CD4-positive, alpha-beta T cell treated with Interferon gamma for 1 hour (primary cell): ENCODE data around the gene NRF1.
"Not testable (repeated sequence)": the region's sequence is repeated elsewhere in the genome, so short reads cannot be mapped to it uniquely, and the experiment has no call there.

ENCODE experiments used
- DNase-seq: peaks from one replicate; pipeline ENCODE4 v3.0.0-alpha.2; 2020

The NRF1 gene

GRCh38 chr7:129650056-129650758, 38.7 kb downstream of the NRF1 start:
- DNase-seq: no peak

DNA sequence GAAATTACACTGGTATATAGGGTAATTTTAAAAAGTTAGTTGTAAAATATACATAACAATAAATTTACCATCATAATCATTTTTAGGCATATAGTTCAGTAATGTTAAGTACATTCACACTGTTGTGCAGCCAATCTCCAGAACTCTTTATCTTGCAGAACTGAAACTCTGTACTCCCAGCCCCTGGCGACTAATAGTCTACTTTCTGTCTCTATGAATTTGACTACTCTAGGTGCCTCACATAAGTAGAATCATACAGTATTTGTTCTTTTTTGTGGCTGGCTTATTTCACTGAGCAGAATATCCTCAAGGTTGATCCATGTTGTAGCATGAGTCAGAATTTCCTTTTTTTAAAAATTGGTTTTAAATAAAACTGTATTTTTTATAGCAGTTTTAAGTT, 41.4 kb downstream of the NRF1 start:
- DNase-seq: no peak

DNA sequence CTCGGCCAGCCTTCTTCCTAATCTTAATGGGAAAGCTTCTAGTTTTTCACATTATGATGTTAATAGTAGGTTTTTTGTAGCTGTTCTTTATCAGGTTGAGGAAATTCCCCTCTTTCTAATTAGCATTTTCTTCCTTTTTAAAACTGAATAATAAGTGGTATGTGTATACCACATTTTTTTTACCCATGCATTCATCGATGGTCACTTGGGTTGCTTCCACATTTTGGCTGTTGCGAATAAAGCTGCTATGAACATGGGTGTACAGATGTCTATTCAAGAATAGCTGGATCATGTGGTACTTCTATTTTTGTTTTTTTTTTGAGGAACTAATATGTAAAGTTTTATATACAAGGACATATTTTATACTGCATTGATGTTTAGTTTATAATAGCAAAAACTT, 44.3 kb downstream of the NRF1 start:
- DNase-seq: no peak

DNA sequence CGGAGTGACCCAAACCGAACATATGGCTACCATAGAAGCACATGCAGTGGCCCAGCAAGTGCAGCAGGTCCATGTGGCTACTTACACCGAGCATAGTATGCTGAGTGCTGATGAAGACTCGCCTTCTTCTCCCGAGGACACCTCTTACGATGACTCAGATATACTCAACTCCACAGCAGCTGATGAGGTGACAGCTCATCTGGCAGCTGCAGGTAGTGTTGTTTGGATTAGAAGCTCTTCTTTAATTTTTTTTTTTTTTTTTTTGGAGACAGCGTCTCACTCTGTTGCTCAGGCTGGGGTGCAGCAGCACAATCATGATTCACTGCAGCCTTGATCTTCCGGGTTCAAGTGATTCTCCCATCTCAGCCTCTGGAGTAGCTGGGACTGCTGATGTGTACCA, 45.8 kb downstream of the NRF1 start:
- DNase-seq: no peak

DNA sequence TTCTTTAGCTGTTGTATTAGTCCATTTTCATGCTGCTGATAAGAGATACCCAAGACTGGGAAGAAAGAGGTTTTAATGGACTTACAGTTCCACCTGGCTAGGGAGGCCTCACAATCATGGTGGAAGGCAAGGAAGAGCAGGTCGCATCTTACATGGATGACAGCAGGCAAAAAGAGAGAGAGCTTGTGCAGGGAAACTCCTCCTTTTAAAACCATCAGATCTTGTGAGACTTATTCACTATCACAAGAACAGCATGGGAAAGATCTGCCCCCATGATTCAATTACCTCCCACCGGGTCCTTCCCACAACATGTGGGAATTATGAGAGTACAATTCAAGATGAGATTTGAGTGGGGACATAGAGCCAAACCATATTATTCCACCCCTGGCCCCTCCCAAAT, 48.4 kb downstream of the NRF1 start:
- not testable (repeated sequence) for DNase-seq

DNA sequence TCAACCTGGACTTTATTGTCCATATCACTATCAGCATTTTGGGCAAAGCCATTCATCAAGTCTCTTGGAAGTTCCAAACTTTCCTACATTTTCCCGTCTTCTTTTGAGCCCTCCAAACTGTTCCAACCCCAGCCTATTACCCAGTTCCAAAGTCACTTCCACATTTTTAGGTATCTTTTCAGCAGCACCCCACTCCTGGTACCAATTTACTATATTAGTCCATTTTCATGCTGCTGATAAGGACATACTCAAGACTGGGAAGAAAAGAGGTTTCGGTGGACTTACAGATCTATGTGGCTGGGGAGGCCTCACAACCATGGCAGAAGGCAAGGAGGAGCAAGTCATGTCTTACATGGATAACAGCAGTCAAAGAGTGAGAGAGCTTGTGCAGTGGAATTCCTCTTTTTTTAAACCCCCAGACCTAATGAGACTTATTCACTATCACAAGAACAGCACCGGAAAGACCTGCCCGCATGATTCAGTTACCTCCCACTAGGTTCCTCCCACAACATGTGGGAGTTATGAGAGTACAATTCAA, 50.2 kb downstream of the NRF1 start:
- no peak for DNase-seq

DNA sequence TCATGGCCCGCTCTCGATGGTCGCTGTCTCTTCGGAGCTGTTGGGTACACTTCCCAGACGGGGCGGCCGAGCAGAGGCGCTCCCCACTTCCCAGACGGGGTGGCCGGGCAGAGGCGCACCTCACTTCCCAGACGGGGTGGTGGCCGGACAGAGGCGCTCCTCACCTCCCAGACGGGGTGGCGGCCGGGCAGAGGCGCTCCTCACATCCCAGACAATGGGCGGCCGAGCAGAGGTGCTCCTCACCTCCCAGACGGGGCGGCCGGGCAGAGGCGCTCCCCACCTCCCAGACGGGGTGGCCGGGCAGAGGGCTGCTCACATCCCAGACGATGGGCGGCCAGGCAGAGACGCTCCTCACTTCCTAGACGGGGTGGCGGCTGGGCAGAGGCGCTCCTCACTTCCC, 51.7 kb downstream of the NRF1 start:
- not testable (repeated sequence) for DNase-seq

DNA sequence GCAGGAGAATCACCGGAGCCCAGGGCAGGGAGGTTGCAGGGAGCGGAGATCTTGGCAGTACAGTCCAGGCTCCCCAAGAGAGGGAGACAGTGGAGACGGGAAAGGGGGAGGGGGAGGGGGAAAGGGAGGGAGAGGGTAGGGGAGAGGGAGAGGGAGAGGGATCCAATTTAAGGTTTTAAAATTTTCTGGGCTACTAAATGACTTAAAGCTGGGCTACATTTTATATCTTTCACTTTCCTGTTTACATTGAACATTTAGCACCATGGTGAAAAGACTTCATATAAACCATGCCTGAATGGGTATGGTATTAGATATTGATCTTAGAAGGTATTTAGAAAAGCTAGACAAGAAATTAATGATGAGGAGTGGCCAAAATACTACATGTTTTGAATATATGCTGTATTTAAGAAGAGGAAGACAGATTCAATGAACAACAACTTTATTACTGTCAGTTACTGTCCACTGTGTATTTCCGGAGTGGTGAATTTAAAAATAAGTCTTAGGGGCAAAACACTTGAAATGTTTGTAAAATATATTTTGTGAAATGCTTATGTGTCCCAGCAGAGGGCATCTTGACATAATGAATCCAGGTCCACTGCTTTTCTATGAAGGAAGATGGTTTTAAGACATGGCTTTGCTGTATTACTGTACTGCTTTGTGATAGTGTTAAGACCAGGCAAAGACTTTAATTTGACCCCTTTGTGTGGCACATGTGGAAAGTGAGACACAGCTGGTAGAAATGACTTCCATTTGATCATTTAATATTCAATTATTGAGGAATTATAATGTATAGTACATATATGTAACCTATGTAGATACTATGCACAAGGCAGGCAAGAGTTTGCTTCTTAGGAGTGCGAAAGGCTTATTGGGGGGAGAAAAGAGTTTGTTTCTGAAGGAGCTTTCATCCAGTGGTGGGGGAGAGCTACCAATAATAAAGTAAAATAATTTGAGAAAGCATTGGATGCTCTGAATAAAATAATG, 52.8 kb downstream of the NRF1 start:
- no peak for DNase-seq

- DNase-seq: no peak
Observed at GRCh38 chr7:129665013-129665401, 53.5 kb downstream of the NRF1 start.

DNA sequence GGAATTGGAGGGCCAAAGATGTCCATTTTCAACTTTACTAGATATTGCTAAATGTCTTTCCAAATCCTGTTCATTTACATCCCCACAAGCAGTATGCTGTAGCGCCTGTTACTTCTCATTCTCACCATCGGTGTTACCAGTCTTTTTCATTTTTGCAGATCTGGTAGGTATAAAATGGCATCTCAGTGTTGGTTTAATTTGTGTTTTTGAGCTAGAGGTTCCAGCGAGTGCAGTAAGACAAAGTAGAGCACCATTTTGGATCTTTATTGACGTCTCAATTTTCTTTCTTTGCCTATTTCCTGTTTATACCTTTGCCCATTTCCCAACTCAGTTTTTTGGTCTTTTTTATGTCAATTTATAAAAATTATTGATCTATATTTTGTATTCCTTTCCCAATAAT, 55.6 kb downstream of the NRF1 start:
- no peak for DNase-seq

GRCh38 chr7:129667551-129667950, 56.0 kb downstream of the NRF1 start:
- no peak for DNase-seq

DNA sequence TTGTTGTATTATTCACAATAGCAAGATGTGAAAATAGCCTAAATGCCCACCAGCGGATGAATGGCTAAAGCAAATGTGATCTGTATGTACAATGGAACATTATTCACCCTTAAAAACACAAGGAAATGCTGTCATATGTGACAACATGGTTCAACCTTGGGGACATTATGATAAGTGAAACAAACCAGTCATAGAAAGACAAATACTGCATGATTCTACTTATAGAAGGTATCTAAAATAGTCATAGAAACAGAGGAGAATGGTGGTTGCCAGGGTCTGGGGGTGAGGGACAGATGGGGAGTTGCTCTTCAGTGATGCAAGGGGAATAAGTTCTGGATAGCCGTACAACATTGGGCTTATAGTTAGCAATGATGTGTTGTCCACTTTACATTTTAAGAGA, 58.4 kb downstream of the NRF1 start:
- DNase-seq: no peak

- no peak for DNase-seq
Observed at GRCh38 chr7:129670656-129671055, 59.1 kb downstream of the NRF1 start.

DNA sequence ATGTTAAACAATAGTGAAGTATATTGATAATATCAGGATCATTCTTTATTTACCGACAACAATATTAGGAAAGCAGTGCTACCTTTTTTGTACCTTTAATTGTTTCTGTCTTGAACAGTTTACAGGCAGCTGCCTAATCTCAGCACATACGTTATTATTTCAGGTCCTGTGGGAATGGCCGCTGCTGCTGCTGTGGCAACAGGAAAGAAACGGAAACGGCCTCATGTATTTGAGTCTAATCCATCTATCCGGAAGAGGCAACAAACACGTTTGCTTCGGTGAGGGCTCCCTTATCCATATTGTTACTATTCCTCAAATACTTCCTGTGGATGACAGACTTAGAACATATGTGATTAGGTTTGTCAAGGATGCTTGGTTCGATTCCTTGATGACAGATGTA, 59.7 kb downstream of the NRF1 start:
- DNase-seq: no peak

- DNase-seq: not testable (repeated sequence)
Observed at GRCh38 chr7:129674475-129674874, 63.0 kb downstream of the NRF1 start.

DNA sequence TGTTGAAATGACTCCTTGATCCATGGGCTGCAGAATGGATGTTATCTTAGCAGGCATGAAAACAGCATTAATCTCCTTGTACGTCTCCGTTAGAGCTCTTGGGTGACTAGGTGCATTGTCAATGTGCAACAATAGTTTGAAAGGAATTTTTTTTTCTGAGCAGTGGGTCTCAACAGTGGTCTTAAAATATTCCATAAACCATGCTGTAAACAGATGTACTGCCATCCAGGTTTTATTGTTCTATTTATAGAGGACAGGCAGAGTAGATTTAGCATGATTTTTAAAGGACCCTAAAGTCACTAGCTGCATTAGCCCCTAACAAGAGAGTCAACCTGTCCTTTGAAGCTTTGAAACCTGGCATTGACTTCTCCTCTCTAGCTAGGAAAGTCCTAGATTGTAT, 64.0 kb downstream of the NRF1 start:
- no peak for DNase-seq

DNA sequence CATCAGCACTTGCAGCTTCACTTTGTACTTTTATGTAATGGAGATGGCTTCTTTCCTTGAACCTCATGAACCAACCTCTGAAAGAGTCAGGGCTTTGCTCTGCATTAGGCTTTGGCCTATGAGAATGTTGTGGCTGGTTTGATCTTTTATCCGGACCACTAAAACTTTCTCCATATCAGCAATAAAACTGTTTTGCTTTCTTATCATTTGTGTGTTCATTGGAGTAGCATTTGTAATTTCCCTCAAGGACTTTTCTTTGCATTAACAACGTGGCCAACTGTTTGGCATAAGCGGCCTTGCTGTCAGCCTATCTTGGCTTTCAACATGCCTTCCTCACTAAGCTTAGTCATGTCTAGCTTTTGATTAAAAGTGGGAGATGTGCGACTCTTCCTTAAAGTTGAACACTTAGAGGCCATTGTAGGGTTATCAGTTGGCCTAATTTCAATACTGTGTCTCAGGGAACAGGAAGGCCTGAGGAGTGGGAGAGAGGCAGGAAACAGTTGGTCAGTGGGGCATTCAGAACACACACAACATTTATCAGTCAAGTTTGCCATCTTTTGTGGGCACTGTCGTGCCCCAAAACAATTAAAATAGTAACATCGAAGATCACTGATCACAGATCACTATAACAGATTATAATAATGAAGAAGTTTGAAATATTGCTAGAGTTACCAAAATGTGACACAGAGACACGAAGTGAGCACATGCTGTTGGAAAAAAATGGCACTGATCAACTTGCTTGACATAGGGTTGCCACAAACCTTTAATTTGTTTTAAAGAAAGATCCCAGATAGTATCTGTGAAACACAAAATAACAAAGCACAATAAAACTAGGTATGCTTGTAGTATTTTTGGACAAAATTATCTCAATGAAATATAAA, 64.7 kb downstream of the NRF1 start:
- DNase-seq: no peak

GRCh38 chr7:129677796-129678195, 66.3 kb downstream of the NRF1 start:
- DNase-seq: no peak

DNA sequence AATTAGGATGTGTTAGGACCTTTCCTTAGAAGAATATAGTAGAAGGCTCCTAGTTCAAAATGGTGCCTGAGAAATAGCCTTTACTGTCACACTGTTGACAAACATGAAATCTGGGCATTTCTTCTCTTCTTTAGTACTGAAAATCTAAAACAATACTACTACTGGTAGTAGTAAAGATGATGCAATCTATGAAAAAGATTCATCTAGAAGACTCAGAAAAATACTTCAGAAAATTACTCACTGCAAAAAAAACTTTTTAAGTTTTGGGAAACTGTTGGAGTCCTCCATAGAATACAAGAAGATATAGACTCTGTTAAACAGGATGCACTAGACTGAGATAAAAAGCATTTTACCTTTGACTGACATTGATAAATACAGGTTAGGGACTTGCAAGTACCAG, 67.1 kb downstream of the NRF1 start:
- DNase-seq: no peak

GRCh38 chr7:129680400-129680799, 68.9 kb downstream of the NRF1 start:
- DNase-seq: no peak

DNA sequence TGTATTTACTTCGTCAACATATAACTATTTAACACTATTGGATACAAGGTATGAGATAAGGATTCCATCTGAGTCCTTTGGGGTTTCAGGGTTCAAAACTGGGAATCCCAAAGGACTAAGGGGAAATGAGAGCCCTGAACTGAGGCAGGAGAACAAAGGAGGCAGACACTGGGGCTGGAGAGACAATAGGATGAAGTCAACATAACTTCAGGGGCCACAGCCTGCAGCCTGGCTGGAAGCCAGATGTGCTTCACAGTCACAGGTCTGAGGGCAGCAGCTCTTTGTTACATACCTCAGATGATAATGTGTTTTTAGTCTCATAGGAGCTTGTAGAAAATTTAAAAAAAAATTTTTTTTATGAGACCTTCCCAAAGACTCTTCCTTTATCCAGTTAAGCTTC, 73.3 kb downstream of the NRF1 start:
- no peak for DNase-seq

GRCh38 chr7:129686063-129686462, 74.5 kb downstream of the NRF1 start:
- no peak for DNase-seq
